Measurements from ENCODE around the gene CHURC1. TPM values are rescaled to one million over a fixed set of nuclear protein-coding genes. Genes with fewer than 3 reads are reported as not detected.

The CHURC1 gene
- total RNA-seq, 1 donor from 2014 or later = 52.5 TPM

DNA sequence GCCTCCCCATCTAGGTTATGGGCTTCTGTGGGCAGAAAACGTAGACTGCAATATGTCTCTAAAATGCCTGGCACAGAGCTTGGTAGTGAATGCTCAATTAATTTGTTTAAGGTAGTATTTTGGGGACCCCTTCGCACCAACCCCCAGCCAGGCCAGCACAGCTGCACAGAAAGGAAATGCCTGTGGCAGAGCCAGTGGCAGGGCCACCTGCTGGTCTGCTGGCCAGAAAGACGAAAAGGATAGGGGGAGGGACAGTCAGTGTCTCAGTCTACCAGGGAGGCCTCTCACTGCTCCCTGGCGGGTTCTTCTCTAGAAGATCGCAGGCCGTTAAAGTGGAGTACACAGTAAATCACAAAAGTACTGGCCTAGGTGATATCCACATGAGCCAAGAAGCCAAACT is 54.4 kb downstream of the CHURC1 start:
- intact Hi-C loops (cut with DNase I) = no loop called here
- ATAC-seq = no peak
- TF ChIP-seq, protein P1, sequence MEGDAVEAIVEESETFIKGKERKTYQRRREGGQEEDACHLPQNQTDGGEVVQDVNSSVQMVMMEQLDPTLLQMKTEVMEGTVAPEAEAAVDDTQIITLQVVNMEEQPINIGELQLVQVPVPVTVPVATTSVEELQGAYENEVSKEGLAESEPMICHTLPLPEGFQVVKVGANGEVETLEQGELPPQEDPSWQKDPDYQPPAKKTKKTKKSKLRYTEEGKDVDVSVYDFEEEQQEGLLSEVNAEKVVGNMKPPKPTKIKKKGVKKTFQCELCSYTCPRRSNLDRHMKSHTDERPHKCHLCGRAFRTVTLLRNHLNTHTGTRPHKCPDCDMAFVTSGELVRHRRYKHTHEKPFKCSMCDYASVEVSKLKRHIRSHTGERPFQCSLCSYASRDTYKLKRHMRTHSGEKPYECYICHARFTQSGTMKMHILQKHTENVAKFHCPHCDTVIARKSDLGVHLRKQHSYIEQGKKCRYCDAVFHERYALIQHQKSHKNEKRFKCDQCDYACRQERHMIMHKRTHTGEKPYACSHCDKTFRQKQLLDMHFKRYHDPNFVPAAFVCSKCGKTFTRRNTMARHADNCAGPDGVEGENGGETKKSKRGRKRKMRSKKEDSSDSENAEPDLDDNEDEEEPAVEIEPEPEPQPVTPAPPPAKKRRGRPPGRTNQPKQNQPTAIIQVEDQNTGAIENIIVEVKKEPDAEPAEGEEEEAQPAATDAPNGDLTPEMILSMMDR (IDR thresholded peaks at IDR 0.05) = no peak
- no peaks in the 10 kb centered on the region for H3K27me3 ChIP-seq
- no peak overlapping the region for H3K27ac ChIP-seq
- DNase-seq = no peak
- peaks cover 10% of the 10 kb centered on the region for H3K4me1 ChIP-seq
- H3K9me3 ChIP-seq = no peaks in the 10 kb centered on the region
- H3K36me3 ChIP-seq = no peaks in the 10 kb centered on the region
- no peak overlapping the region for H3K4me3 ChIP-seq

DNA sequence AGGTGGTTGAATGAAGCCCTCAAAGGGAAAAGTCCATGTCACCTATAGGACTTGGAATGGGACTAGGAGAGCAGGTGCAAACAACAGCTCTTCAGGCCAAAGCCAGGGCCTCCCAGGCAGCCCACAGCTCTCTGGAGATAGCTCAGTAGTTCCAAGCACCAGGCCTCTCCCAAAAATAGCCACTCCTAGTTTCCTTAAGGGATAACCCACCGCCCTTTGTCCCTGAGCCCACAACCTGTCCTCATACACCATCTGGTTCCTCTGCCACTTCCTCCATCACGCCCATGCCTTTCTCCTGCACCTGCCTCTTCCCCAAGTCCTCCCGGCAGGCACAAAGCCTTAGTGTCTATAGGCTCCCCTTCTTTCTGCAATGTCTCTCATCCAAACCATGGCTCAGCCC is 55.8 kb downstream of the CHURC1 start:
- Histone ChIP-seq H3K36me3 (no peaks in the 10 kb centered on the region), H3K27ac (no peak overlapping the region), H3K4me3 (no peak overlapping the region), H3K9me3 (no peaks in the 10 kb centered on the region), H3K27me3 (no peaks in the 10 kb centered on the region), H3K4me1 (peaks cover 10% of the 10 kb centered on the region)
- TF ChIP-seq, protein P1 (IDR thresholded peaks at IDR 0.05) = no peak
- DNase-seq (peak; percentile 30), ATAC-seq (no peak)
- intact Hi-C loops (cut with DNase I) = no loop called here

GRCh38 chr14:64970776-64971477 is 56.7 kb downstream of the CHURC1 start:
- DNase-seq (peak; percentile 58), ATAC-seq (peak; percentile 47)
- Histone ChIP-seq H3K9me3 (no peaks in the 10 kb centered on the region), H3K36me3 (no peaks in the 10 kb centered on the region), H3K4me3 (peak overlapping the region; percentile 71), H3K27ac (no peak overlapping the region), H3K27me3 (no peaks in the 10 kb centered on the region), H3K4me1 (peaks cover 10% of the 10 kb centered on the region)
- intact Hi-C loops (cut with DNase I) = no loop called here
- TF ChIP-seq, protein P1 (IDR thresholded peaks at IDR 0.05) = no peak

DNA sequence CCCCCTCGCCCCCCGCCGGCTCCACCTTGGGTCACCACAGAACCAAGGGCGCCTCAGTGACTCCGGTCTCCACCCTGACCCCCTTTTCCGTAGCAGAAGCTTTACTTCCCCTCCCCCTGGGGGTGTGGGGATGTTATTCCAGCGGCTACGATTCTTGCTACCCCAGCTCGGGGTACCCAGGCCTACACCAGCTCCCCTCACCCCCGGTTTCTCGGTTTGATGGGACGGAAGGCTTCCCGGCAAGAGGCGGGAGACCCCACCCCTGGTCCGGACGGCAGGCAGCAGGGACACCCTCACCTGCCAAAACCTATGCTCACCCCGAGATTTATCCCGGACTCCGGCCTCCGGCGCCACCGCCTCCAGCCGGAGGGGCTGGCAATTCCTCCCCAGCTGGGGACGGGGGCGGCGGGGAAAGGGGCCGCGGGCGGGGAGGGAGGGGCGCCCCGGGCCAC is 57.3 kb downstream of the CHURC1 start:
- intact Hi-C loops (cut with DNase I) = no loop called here
- ATAC-seq (no peak), DNase-seq (peak; percentile 63)
- Histone ChIP-seq H3K27ac (no peak overlapping the region), H3K9me3 (no peaks in the 10 kb centered on the region), H3K27me3 (no peaks in the 10 kb centered on the region), H3K36me3 (no peaks in the 10 kb centered on the region), H3K4me1 (peaks cover 10% of the 10 kb centered on the region), H3K4me3 (peak overlapping the region; percentile 71)
- TF ChIP-seq, protein P1 (IDR thresholded peaks at IDR 0.05) = no peak

- no peak within 1 kb of the TSS for H3K27ac ChIP-seq
- intact Hi-C loops (cut with DNase I) = no loop called here
- peaks cover 10% of the 10 kb centered on the region for H3K4me1 ChIP-seq
- ATAC-seq (peak; percentile 78), DNase-seq (peak; percentile 74)
- no peaks in the 10 kb centered on the region for H3K27me3 ChIP-seq
- TF ChIP-seq, protein P1 (IDR thresholded peaks at IDR 0.05) = no peak
- H3K36me3 ChIP-seq = no peaks in the 10 kb centered on the region
- H3K9me3 ChIP-seq = no peaks in the 10 kb centered on the region
- peak within 1 kb of the TSS; percentile 71 for H3K4me3 ChIP-seq
Measured at GRCh38 chr14:64971943-64972791, 57.9 kb downstream of the CHURC1 start, which contains the start of gene RAB15. RAB15 (minus strand) TSS chr14:64972336; CDS start chr14:64972076, 260 bp downstream.

Data from upper lobe of right lung (tissue), 1 donor.